ENCODE measurements around the gene CLDND2. TPM values are rescaled to one million over a fixed set of nuclear protein-coding genes. Genes with fewer than 3 reads are reported as not detected.
A peak's percentile ranks its signal among the peaks of the same experiment; 100 is the strongest.

CLDND2 gene
- total RNA-seq, 2 experiments from 2014 or later, result 0.60 to 0.84 TPM

DNA sequence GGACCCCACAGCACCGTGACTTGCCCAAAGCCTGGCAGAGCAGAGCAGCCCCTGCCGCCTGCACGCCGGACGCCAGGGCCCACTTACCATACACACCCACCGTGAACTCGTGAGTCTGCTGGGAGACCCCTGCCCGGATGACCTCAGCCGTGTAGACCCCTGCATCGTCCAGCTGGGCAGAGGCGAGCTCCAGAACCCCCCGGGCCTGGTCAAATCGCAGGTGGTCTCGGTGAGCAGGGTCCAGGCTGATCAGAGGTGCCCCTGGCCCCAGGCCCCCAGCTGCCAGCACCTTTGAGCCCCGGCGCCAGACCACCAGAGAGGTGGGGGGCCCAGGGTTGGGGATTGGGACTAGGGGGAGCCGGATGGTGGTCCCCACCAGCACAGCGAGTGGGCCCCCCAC lies 27.7 kb downstream of the CLDND2 start:
- no peak overlapping the region for H3K27ac Mint-ChIP-seq
- Histone ChIP-seq H3K27me3 (ENCODE audit: control insufficient read depth in 1 of 2, insufficient read depth in 2 of 2, low read length in 2 of 2) (no peaks in the 10 kb centered on the region), H3K36me3 (ENCODE audit: insufficient read depth, low read length) (peaks cover 10% of the 10 kb centered on the region), H3K9me3 (ENCODE audit: control insufficient read depth in 1 of 2, insufficient read depth in 1 of 2, low read length in 2 of 2) (no peaks in the 10 kb centered on the region), H3K4me1 (ENCODE audit: insufficient read depth, low read length) (peaks cover 23% of the 10 kb centered on the region), H3K27ac (ENCODE audit: low read depth in 1 of 2, low read length in 2 of 2) (no peak overlapping the region), H3K4me3 (ENCODE audit: low read length) (no peak overlapping the region)
- ATAC-seq (ENCODE audit: poor library complexity), result no peak
- TF ChIP-seq, protein P1, sequence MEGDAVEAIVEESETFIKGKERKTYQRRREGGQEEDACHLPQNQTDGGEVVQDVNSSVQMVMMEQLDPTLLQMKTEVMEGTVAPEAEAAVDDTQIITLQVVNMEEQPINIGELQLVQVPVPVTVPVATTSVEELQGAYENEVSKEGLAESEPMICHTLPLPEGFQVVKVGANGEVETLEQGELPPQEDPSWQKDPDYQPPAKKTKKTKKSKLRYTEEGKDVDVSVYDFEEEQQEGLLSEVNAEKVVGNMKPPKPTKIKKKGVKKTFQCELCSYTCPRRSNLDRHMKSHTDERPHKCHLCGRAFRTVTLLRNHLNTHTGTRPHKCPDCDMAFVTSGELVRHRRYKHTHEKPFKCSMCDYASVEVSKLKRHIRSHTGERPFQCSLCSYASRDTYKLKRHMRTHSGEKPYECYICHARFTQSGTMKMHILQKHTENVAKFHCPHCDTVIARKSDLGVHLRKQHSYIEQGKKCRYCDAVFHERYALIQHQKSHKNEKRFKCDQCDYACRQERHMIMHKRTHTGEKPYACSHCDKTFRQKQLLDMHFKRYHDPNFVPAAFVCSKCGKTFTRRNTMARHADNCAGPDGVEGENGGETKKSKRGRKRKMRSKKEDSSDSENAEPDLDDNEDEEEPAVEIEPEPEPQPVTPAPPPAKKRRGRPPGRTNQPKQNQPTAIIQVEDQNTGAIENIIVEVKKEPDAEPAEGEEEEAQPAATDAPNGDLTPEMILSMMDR (IDR thresholded peaks at IDR 0.05), result no peak
- H3K36me3 Mint-ChIP-seq (ENCODE audit: low read depth), result peaks cover 9% of the 10 kb centered on the region
- CTCF ChIA-PET, result interaction anchor here (1.4 kb wide), 1 partner anchor 81 kb away, joined by 3 read pairs; no protein-coding TSS in a partner anchor
- H3K9me3 Mint-ChIP-seq, result no peaks in the 10 kb centered on the region
- intact Hi-C loops (cut with DNase I, micrococcal nuclease), result no loop called here
- POLR2A ChIA-PET, result interaction anchor here (0.9 to 1.0 kb wide), 2 partner anchors 10 to 24 kb away, joined by 3 read pairs; no protein-coding TSS in a partner anchor
- H3K4me1 Mint-ChIP-seq (ENCODE audit: low read depth), result peaks cover 23% of the 10 kb centered on the region
- peak overlapping the region; percentile 73 for H3K4me3 Mint-ChIP-seq
- DNase-seq, result no peak
- H3K27me3 Mint-ChIP-seq, result no peaks in the 10 kb centered on the region

DNA sequence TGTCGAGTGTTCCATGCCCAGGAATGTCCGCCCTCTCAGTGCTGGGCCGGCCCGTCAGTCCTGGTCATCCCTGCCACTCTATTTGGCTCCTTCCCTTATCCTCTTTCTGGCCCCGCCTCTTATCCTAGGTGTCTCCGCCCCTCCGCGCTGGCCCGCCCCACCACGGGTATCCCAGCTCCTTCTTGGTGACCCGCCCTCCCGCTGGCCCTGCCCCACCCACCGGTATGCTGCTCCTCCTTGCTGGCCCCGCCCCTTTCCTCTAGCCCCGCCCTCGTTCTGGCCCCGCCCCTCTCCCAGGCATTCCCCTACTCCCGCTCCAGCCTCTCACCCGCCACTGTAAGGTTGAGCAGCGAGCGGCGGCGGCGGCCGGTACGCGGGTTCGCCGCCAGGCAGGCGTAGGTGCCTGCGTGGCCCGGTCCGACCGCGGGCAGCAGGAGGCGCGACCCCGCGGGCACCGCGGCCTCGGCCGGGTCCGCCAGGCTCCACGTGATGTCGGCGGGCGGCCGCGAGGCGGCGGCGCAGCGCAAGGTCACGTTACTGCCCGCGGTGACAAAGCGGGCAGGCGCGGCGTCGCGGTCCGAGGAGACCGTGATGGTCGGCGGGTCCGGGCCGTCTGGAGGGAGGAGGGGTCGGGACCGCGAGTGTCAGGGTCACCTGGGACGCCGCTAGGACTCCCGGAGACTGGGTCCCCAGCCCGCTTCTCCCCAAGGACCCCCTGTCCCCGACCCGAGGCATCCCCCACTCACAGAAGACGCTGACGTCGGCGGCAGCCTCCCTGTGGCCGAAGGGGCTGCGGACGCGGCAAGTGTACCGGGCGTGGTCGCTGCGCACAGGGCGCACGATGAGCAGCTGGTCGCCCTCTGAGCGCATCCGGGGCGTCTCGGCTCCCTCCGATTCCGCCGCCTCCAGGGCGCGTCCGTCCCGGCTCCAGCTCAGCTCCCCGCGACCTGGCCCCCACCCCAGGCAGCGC lies 28.8 kb downstream of the CLDND2 start:
- Histone ChIP-seq H3K27me3 (ENCODE audit: control insufficient read depth in 1 of 2, insufficient read depth in 2 of 2, low read length in 2 of 2) (no peaks in the 10 kb centered on the region), H3K36me3 (ENCODE audit: insufficient read depth, low read length) (peaks cover 1% of the 10 kb centered on the region), H3K4me3 (ENCODE audit: low read length) (peak overlapping the region; percentile 62), H3K9me3 (ENCODE audit: control insufficient read depth in 1 of 2, insufficient read depth in 1 of 2, low read length in 2 of 2) (no peaks in the 10 kb centered on the region), H3K4me1 (ENCODE audit: insufficient read depth, low read length) (peaks cover 23% of the 10 kb centered on the region), H3K27ac (ENCODE audit: low read depth in 1 of 2, low read length in 2 of 2) (no peak overlapping the region)
- Mint-ChIP-seq H3K36me3 (ENCODE audit: low read depth) (peaks cover 4% of the 10 kb centered on the region), H3K27ac (peak overlapping the region; percentile 7), H3K9me3 (no peaks in the 10 kb centered on the region), H3K4me1 (ENCODE audit: low read depth) (peaks cover 23% of the 10 kb centered on the region), H3K4me3 (peak overlapping the region; percentile 80), H3K27me3 (no peaks in the 10 kb centered on the region)
- ATAC-seq (ENCODE audit: poor library complexity) (peak; percentile 61), DNase-seq (peak; percentile 72 to 93 (median 80))
- intact Hi-C loops (cut with DNase I, micrococcal nuclease), result loop anchor here (1.0 to 2.0 kb wide), 9 partner anchors 27 to 437 kb away; no protein-coding TSS in a partner anchor
- ChIA-PET POLR2A (interaction anchor here (0.8 to 1.3 kb wide), 5 partner anchors 11 to 317 kb away, joined by 3 to 4 read pairs (median 3); no protein-coding TSS in a partner anchor), CTCF (interaction anchor here (1.3 to 2.3 kb wide), 2 partner anchors 54 to 68 kb away, joined by 3 to 6 read pairs; no protein-coding TSS in a partner anchor)
- TF ChIP-seq, protein P1 (IDR thresholded peaks at IDR 0.05), result no peak

DNA sequence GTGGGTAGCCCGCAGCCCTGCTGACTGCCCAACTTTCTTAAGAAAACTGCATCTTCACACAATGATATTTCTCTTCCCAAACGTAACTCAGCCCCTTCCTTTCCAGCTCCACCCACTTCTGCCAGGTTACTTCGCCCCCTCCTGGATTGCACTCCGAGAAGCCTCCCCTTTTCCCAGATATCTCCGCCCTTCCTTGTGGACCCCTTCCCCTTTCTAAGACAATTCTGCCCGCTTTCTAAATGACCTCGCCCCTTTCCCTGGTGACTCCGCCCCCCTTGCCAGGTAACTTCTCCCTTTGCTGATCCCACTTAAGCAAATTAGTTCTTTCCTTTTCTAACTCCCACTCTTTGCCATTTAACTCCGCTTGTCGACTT lies 29.5 kb downstream of the CLDND2 start:
- ATAC-seq (ENCODE audit: poor library complexity), result peak; percentile 2
- H3K27me3 Mint-ChIP-seq, result no peaks in the 10 kb centered on the region
- Histone ChIP-seq H3K4me1 (ENCODE audit: insufficient read depth, low read length) (peaks cover 23% of the 10 kb centered on the region), H3K4me3 (ENCODE audit: low read length) (peak overlapping the region; percentile 62), H3K27me3 (ENCODE audit: control insufficient read depth in 1 of 2, insufficient read depth in 2 of 2, low read length in 2 of 2) (no peaks in the 10 kb centered on the region), H3K36me3 (ENCODE audit: insufficient read depth, low read length) (no peaks in the 10 kb centered on the region), H3K9me3 (ENCODE audit: control insufficient read depth in 1 of 2, insufficient read depth in 1 of 2, low read length in 2 of 2) (no peaks in the 10 kb centered on the region), H3K27ac (ENCODE audit: low read depth in 1 of 2, low read length in 2 of 2) (no peak overlapping the region)
- intact Hi-C loops (cut with DNase I, micrococcal nuclease), result loop anchor here (1.0 to 2.0 kb wide), 9 partner anchors 28 to 438 kb away; no protein-coding TSS in a partner anchor
- H3K4me3 Mint-ChIP-seq, result peak overlapping the region; percentile 80
- ChIA-PET CTCF (interaction anchor here (1.3 to 2.3 kb wide), 2 partner anchors 55 to 68 kb away, joined by 3 to 6 read pairs; no protein-coding TSS in a partner anchor), POLR2A (interaction anchor here (1.0 to 1.3 kb wide), 3 partner anchors 26 to 318 kb away, joined by 3 read pairs; no protein-coding TSS in a partner anchor)
- peaks cover 23% of the 10 kb centered on the region for H3K4me1 Mint-ChIP-seq (ENCODE audit: low read depth)
- H3K27ac Mint-ChIP-seq, result peak overlapping the region; percentile 7
- no peaks in the 10 kb centered on the region for H3K36me3 Mint-ChIP-seq (ENCODE audit: low read depth)
- no peaks in the 10 kb centered on the region for H3K9me3 Mint-ChIP-seq
- DNase-seq, result no peak
- TF ChIP-seq, protein P1 (IDR thresholded peaks at IDR 0.05), result no peak
